Activated naive CD4-positive, alpha-beta T cell treated with anti-CD3 and anti-CD28 coated beads for 36 hours (primary cell): ENCODE data around the gene UVSSA. TPM values are rescaled to one million over a fixed set of nuclear protein-coding genes. Genes with fewer than 3 reads are reported as not detected.

Source experiments
- CTCF ChIA-PET: fragments of 350-600 bp; sonication (Branson Sonifier 250); formaldehyde crosslinking; loops from one replicate; lab custom pipeline; 2021; ENCODE audit warnings: antibody characterized with exemption; lab: Charles Lee
- DNase-seq: peaks from one replicate; pipeline ENCODE4 v3.0.0-alpha.2; 2020
- H3K27ac Mint-ChIP-seq: one replicate; pipeline ENCODE4 v1.8.0; 2021; ENCODE audit warnings: mild to moderate bottlenecking, mixed read lengths
- H3K27me3 Mint-ChIP-seq: one replicate; pipeline ENCODE4 v1.8.0; 2021; ENCODE audit warnings: low read depth, mixed read lengths
- H3K36me3 Mint-ChIP-seq: one replicate; pipeline ENCODE4 v1.8.0; 2021; ENCODE audit warnings: low read depth, mixed read lengths
- H3K4me1 Mint-ChIP-seq: one replicate; pipeline ENCODE4 v1.8.0; 2021; ENCODE audit warnings: low read depth, mixed read lengths
- H3K4me3 Mint-ChIP-seq: one replicate; pipeline ENCODE4 v1.8.0; 2021; ENCODE audit warnings: mild to moderate bottlenecking, moderate library complexity, mixed read lengths
- H3K9me3 Mint-ChIP-seq: one replicate; pipeline ENCODE4 v1.8.0; 2021; ENCODE audit warnings: mixed read lengths
- intact Hi-C: fragments of 100-400 bp; cut with micrococcal nuclease; formaldehyde crosslinking; loops from one replicate; pipeline ENCODE4 v1.15.1; 2023
- total RNA-seq, 2 experiments: library from RNA; stranded (reverse); gene quantifications; one replicate each; pipeline ENCODE4 v1.2.3, GENCODE V29; 2021

UVSSA gene
- total RNA-seq, 2 experiments from 2014 or later = 20.0 to 24.3 TPM

- Mint-ChIP-seq H3K4me3 (no peak overlapping the region), H3K27ac (peak overlapping the region; percentile 86), H3K9me3 (no peaks in the 10 kb centered on the region), H3K36me3 (peaks cover 41% of the 10 kb centered on the region), H3K27me3 (no peaks in the 10 kb centered on the region), H3K4me1 (peaks cover 33% of the 10 kb centered on the region)
- CTCF ChIA-PET = no interaction called here
- no peak for DNase-seq
- intact Hi-C loops = loop anchor here (1.0 kb wide), 1 partner anchor 9 kb away; the partner anchor contains the start of gene UVSSA
Measured at GRCh38 chr4:1337951-1338751, 8.9 kb upstream of the UVSSA start.

GRCh38 chr4:1338752-1339414, 8.1 kb upstream of the UVSSA start:
- CTCF ChIA-PET = no interaction called here
- Mint-ChIP-seq H3K27me3 (no peaks in the 10 kb centered on the region), H3K4me3 (no peak overlapping the region), H3K36me3 (peaks cover 41% of the 10 kb centered on the region), H3K9me3 (no peaks in the 10 kb centered on the region), H3K4me1 (peaks cover 33% of the 10 kb centered on the region), H3K27ac (peak overlapping the region; percentile 47)
- intact Hi-C loops = no loop called here
- no peak for DNase-seq

GRCh38 chr4:1339489-1339888, 7.5 kb upstream of the UVSSA start:
- CTCF ChIA-PET = no interaction called here
- no peak for DNase-seq
- Mint-ChIP-seq H3K4me1 (peaks cover 31% of the 10 kb centered on the region), H3K4me3 (no peak overlapping the region), H3K27ac (no peak overlapping the region), H3K36me3 (peaks cover 41% of the 10 kb centered on the region), H3K27me3 (no peaks in the 10 kb centered on the region), H3K9me3 (no peaks in the 10 kb centered on the region)
- intact Hi-C loops = no loop called here

- CTCF ChIA-PET = no interaction called here
- Mint-ChIP-seq H3K4me3 (no peak overlapping the region), H3K36me3 (peaks cover 36% of the 10 kb centered on the region), H3K27ac (no peak overlapping the region), H3K9me3 (no peaks in the 10 kb centered on the region), H3K27me3 (no peaks in the 10 kb centered on the region), H3K4me1 (peaks cover 31% of the 10 kb centered on the region)
- DNase-seq = no peak
- intact Hi-C loops = loop anchor here (10.0 kb wide), 1 partner anchor 535 kb away; the partner anchor contains the start of gene NSD2
Measured at GRCh38 chr4:1340181-1340747, 6.7 kb upstream of the UVSSA start.

- Mint-ChIP-seq H3K27me3 (no peaks in the 10 kb centered on the region), H3K36me3 (peaks cover 36% of the 10 kb centered on the region), H3K4me1 (peaks cover 35% of the 10 kb centered on the region), H3K4me3 (no peak overlapping the region), H3K9me3 (no peaks in the 10 kb centered on the region), H3K27ac (no peak overlapping the region)
- intact Hi-C loops = loop anchor here (10.0 kb wide), 1 partner anchor 534 kb away; the partner anchor contains the start of gene NSD2
- no peak for DNase-seq
- CTCF ChIA-PET = interaction anchor here (1.4 kb wide), 1 partner anchor 173 kb away, joined by 3 read pairs; no protein-coding TSS in a partner anchor
Measured at GRCh38 chr4:1340861-1341260, 6.1 kb upstream of the UVSSA start.

- CTCF ChIA-PET = interaction anchor here (1.0 to 1.4 kb wide), 2 partner anchors 28 to 174 kb away, joined by 3 read pairs; no protein-coding TSS in a partner anchor
- peaks cover 27% of the 10 kb centered on the region for H3K36me3 Mint-ChIP-seq
- H3K4me1 Mint-ChIP-seq = peaks cover 29% of the 10 kb centered on the region
- intact Hi-C loops = loop anchor here (10.0 kb wide), 1 partner anchor 533 kb away; the partner anchor contains the start of gene NSD2
- no peak overlapping the region for H3K4me3 Mint-ChIP-seq
- no peaks in the 10 kb centered on the region for H3K27me3 Mint-ChIP-seq
- no peak for DNase-seq
- no peak overlapping the region for H3K27ac Mint-ChIP-seq
- H3K9me3 Mint-ChIP-seq = no peaks in the 10 kb centered on the region
Measured at GRCh38 chr4:1342003-1342402, 5.0 kb upstream of the UVSSA start.

- H3K27me3 Mint-ChIP-seq = no peaks in the 10 kb centered on the region
- no peaks in the 10 kb centered on the region for H3K9me3 Mint-ChIP-seq
- H3K27ac Mint-ChIP-seq = peak overlapping the region; percentile 4
- DNase-seq = no peak
- CTCF ChIA-PET = no interaction called here
- intact Hi-C loops = loop anchor here (5.0 to 10.0 kb wide), 3 partner anchors 37 to 562 kb away; partner anchors contain the start of gene NSD2
- peaks cover 8% of the 10 kb centered on the region for H3K36me3 Mint-ChIP-seq
- peak overlapping the region; percentile 57 for H3K4me3 Mint-ChIP-seq
- peaks cover 33% of the 10 kb centered on the region for H3K4me1 Mint-ChIP-seq
Measured at GRCh38 chr4:1344696-1345095, 2.3 kb upstream of the UVSSA start.

- Mint-ChIP-seq H3K27me3 (no peaks in the 10 kb centered on the region), H3K27ac (peak overlapping the region; percentile 73), H3K4me3 (peak overlapping the region; percentile 75), H3K36me3 (peaks cover 1% of the 10 kb centered on the region), H3K9me3 (no peaks in the 10 kb centered on the region), H3K4me1 (peaks cover 41% of the 10 kb centered on the region)
- intact Hi-C loops = loop anchor here (1.0 to 10.0 kb wide), 8 partner anchors 39 to 564 kb away; partner anchors contain the start of genes CTBP1, FGFRL1, NSD2 and SLBP
- peak; percentile 47 for DNase-seq
- CTCF ChIA-PET = interaction anchor here (0.8 to 1.9 kb wide), 6 partner anchors 16 to 215 kb away, joined by 3 to 5 read pairs (median 4); no protein-coding TSS in a partner anchor
Measured at GRCh38 chr4:1345903-1346780, 866 bp upstream of the UVSSA start.

GRCh38 chr4:1347410-1347864, 429 bp downstream of the UVSSA start:
- peak overlapping the region; percentile 80 for H3K4me3 Mint-ChIP-seq
- intact Hi-C loops = loop anchor here (1.0 to 10.0 kb wide), 9 partner anchors 10 to 673 kb away; partner anchors contain the start of genes ATP5ME, MAEA, MYL5 and NSD2
- H3K36me3 Mint-ChIP-seq = peaks cover 1% of the 10 kb centered on the region
- H3K27ac Mint-ChIP-seq = peak overlapping the region; percentile 78
- CTCF ChIA-PET = interaction anchor here (0.6 to 1.9 kb wide), 9 partner anchors 9 to 217 kb away, joined by 3 to 5 read pairs (median 4); no protein-coding TSS in a partner anchor
- H3K27me3 Mint-ChIP-seq = no peaks in the 10 kb centered on the region
- H3K4me1 Mint-ChIP-seq = peaks cover 45% of the 10 kb centered on the region
- peak; percentile 55 for DNase-seq
- H3K9me3 Mint-ChIP-seq = no peaks in the 10 kb centered on the region

- Mint-ChIP-seq H3K4me1 (peaks cover 43% of the 10 kb centered on the region), H3K36me3 (peaks cover 4% of the 10 kb centered on the region), H3K27ac (peak overlapping the region; percentile 78), H3K27me3 (no peaks in the 10 kb centered on the region), H3K9me3 (no peaks in the 10 kb centered on the region), H3K4me3 (peak overlapping the region; percentile 80)
- intact Hi-C loops = loop anchor here (5.0 to 10.0 kb wide), 3 partner anchors 41 to 566 kb away; partner anchors contain the start of gene NSD2
- CTCF ChIA-PET = interaction anchor here (0.9 to 1.5 kb wide), 4 partner anchors 8 to 226 kb away, joined by 3 to 4 read pairs (median 4); no protein-coding TSS in a partner anchor
- no peak for DNase-seq
Measured at GRCh38 chr4:1348014-1348513, 1.1 kb downstream of the UVSSA start.

GRCh38 chr4:1348746-1349145, 1.7 kb downstream of the UVSSA start:
- no peaks in the 10 kb centered on the region for H3K9me3 Mint-ChIP-seq
- CTCF ChIA-PET = interaction anchor here (0.9 to 1.5 kb wide), 4 partner anchors 7 to 225 kb away, joined by 3 to 5 read pairs (median 4); no protein-coding TSS in a partner anchor

More at GRCh38 chr4:1348746-1349145, 1.7 kb downstream of the UVSSA start:
- H3K36me3 Mint-ChIP-seq = peaks cover 4% of the 10 kb centered on the region
- no peak for DNase-seq
- intact Hi-C loops = loop anchor here (5.0 to 10.0 kb wide), 3 partner anchors 41 to 566 kb away; partner anchors contain the start of gene NSD2
- peak overlapping the region; percentile 80 for H3K4me3 Mint-ChIP-seq
- no peaks in the 10 kb centered on the region for H3K27me3 Mint-ChIP-seq
- peaks cover 42% of the 10 kb centered on the region for H3K4me1 Mint-ChIP-seq
- no peak overlapping the region for H3K27ac Mint-ChIP-seq
